Panc1 (cell line): ENCODE data around the gene ACSL1. TPM values are rescaled to one million over a fixed set of nuclear protein-coding genes. Genes with fewer than 3 reads are reported as not detected.

ENCODE experiments used
- ATAC-seq: fragments of 200-7000 bp; cut with Tn5 transposase; 2 replicates; pipeline ENCODE4 v1.9.1; 2020; ENCODE audit warnings: mild to moderate bottlenecking, moderate library complexity
- BruUV-seq: library from RNA; stranded (reverse); fragments of 400-500 nt; replicated peaks from 2 replicates; lab custom pipeline; 2021; lab: Mats Ljungman, UMichigan
- CTCF ChIA-PET: fragments of 300-600 bp; sonication (Branson Sonifier 250); formaldehyde crosslinking; loops from one replicate; lab custom pipeline; 2022; ENCODE audit warnings: antibody characterized with exemption; lab: Charles Lee
- POLR2A ChIA-PET: fragments of 300-600 bp; sonication (Branson Sonifier 250); formaldehyde crosslinking; loops from one replicate; lab custom pipeline; 2022; ENCODE audit warnings: antibody characterized with exemption; lab: Charles Lee
- DNase-seq: peaks from one replicate; pipeline ENCODE4 v3.0.0-alpha.2; 2010; ENCODE audit warnings: low read depth, low spot score
- H3K27ac ChIP-seq: 2 replicates; pipeline ENCODE4 v1.5.1; 2011; ENCODE audit warnings: mild to moderate bottlenecking, low read length, inconsistent platforms
- H3K27me3 ChIP-seq: fragments of 200-500 bp; sonication (Bioruptor generic); 2 replicates; pipeline ENCODE4 v1.6.0; 2014; ENCODE audit warnings: low read length, inconsistent platforms; ENCODE audit not compliant: control insufficient read depth, insufficient read depth
- H3K36me3 ChIP-seq: fragments of 200-500 bp; sonication (Bioruptor generic); 2 replicates; pipeline ENCODE4 v1.5.1; 2014; ENCODE audit warnings: inconsistent platforms, mild to moderate bottlenecking, low read length, moderate library complexity; ENCODE audit not compliant: control insufficient read depth, insufficient read depth
- H3K4me1 ChIP-seq: 2 replicates; pipeline ENCODE4 v1.5.1; 2011; ENCODE audit warnings: inconsistent platforms, mild to moderate bottlenecking, low read length, moderate library complexity; ENCODE audit not compliant: control insufficient read depth, insufficient read depth
- H3K4me3 ChIP-seq, 2 experiments: 2 replicates each; pipeline ENCODE4 v1.5.1; 2011 to 2012; ENCODE audit warnings: low read depth in 2 of 2, low read length in 2 of 2, mild to moderate bottlenecking in 2 of 2, inconsistent platforms in 1 of 2, moderate library complexity in 1 of 2
- H3K9me3 ChIP-seq: fragments of 200-500 bp; sonication (Bioruptor generic); 2 replicates; pipeline ENCODE4 v1.5.1; 2014; ENCODE audit warnings: low read depth, mild to moderate bottlenecking, inconsistent platforms, low read length, moderate library complexity; ENCODE audit not compliant: control insufficient read depth, insufficient read depth
- POLR2AphosphoS5 ChIP-seq: IDR thresholded peaks from 2 replicates; pipeline ENCODE4 v1.6.1; 2012; ENCODE audit warnings: mild to moderate bottlenecking, low read depth, low read length, moderate library complexity
- REST ChIP-seq, 2 experiments: IDR thresholded peaks; 2 replicates each; pipeline ENCODE4 v1.6.1; 2011 to 2012; ENCODE audit warnings: low read depth in 2 of 2, control low read depth in 1 of 2, low read length in 1 of 2, mild to moderate bottlenecking in 1 of 2, moderate library complexity in 1 of 2; ENCODE audit not compliant: insufficient read depth in 1 of 2
- SIN3A ChIP-seq: IDR thresholded peaks from 2 replicates; pipeline ENCODE4 v1.6.1; 2012; ENCODE audit warnings: low read depth, mild to moderate bottlenecking, low read length, moderate library complexity, borderline replicate concordance; ENCODE audit not compliant: insufficient read depth
- TCF7L2 ChIP-seq: IDR thresholded peaks from 2 replicates; pipeline ENCODE4 v1.6.1; 2011; ENCODE audit warnings: mild to moderate bottlenecking, low read depth, low read length, inconsistent platforms
- in situ Hi-C: cut with HindIII; loops from 2 replicates; pipeline ENCODE4 v1.10.0; 2016; ENCODE audit warnings: low sequenced_read_pairs, low pct_unique_long_range_greater_than_20kb
- intact Hi-C: fragments of 100-400 bp; cut with micrococcal nuclease; formaldehyde crosslinking; loops from one replicate; pipeline ENCODE4 v1.10.0; 2022; ENCODE audit not compliant: unreplicated experiment
- total RNA-seq: library from RNA; stranded (reverse); gene quantifications from one replicate; pipeline ENCODE4 v1.2.1, GENCODE V29; 2021; ENCODE audit not compliant: unreplicated experiment
- TF ChIP-seq, protein P1 (sequence below): fragments of 450-650 bp; IDR thresholded peaks from 2 replicates; pipeline ENCODE4 v1.5.1; 2017; ENCODE audit warnings: mild to moderate bottlenecking

ACSL1 gene
- total RNA-seq, 1 experiment from 2014 or later, result 15.4 TPM

GRCh38 chr4:184715526-184715925, 110.2 kb downstream of the ACSL1 start:
- ATAC-seq, result no peak
- ChIA-PET CTCF (no interaction called here), POLR2A (no interaction called here)
- in situ Hi-C loops (no loop called here), intact Hi-C loops (no loop called here)
- H3K36me3 ChIP-seq, result peaks cover 4% of the 10 kb centered on the region
- H3K27me3 ChIP-seq, result no peaks in the 10 kb centered on the region
- BruUV-seq, result no TSS peak
- H3K4me1 ChIP-seq, result no peaks in the 10 kb centered on the region
- H3K27ac ChIP-seq, result no peak overlapping the region
- no peak overlapping the region for H3K4me3 ChIP-seq
- no peak for DNase-seq
- TF ChIP-seq REST (IDR thresholded peaks at IDR 0.05; ENCODE audit: insufficient read depth in 1 of 2, low read depth in 2 of 2, low read length in 1 of 2), result no peak
- TF ChIP-seq SIN3A, result no peak
- no peaks in the 10 kb centered on the region for H3K9me3 ChIP-seq

DNA sequence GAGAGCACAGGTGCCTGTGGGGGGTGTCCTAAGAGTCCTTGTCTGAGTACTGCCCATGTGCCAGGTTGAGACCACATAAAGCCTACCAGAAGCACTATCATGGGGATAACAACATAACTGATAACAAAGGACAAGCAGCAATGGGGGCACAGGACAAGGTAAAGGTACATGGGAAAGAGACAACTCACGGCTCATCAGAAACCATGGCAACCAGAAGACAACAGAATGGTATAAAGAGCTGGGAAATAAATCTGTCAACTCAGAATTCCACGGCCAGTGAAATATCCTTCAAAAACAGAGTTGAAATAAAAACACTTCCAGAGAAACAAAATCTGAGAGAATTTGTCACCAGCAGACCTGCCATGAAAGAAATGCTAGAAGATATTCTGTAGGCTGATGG, 111.9 kb downstream of the ACSL1 start:
- no peak overlapping the region for H3K27ac ChIP-seq
- H3K36me3 ChIP-seq, result peaks cover 6% of the 10 kb centered on the region
- ChIA-PET POLR2A (no interaction called here), CTCF (no interaction called here)
- BruUV-seq, result no TSS peak
- no peaks in the 10 kb centered on the region for H3K27me3 ChIP-seq
- H3K4me1 ChIP-seq, result no peaks in the 10 kb centered on the region
- in situ Hi-C loops, result no loop called here
- DNase-seq (no peak), ATAC-seq (no peak)
- intact Hi-C loops, result no loop called here
- H3K9me3 ChIP-seq, result no peaks in the 10 kb centered on the region
- no peak overlapping the region for H3K4me3 ChIP-seq
- TF ChIP-seq SIN3A (no peak), TCF7L2 (no peak), REST (IDR thresholded peaks at IDR 0.05; ENCODE audit: insufficient read depth in 1 of 2, low read depth in 2 of 2, low read length in 1 of 2) (no peak), POLR2AphosphoS5 (no peak)
- TF ChIP-seq, protein P1, sequence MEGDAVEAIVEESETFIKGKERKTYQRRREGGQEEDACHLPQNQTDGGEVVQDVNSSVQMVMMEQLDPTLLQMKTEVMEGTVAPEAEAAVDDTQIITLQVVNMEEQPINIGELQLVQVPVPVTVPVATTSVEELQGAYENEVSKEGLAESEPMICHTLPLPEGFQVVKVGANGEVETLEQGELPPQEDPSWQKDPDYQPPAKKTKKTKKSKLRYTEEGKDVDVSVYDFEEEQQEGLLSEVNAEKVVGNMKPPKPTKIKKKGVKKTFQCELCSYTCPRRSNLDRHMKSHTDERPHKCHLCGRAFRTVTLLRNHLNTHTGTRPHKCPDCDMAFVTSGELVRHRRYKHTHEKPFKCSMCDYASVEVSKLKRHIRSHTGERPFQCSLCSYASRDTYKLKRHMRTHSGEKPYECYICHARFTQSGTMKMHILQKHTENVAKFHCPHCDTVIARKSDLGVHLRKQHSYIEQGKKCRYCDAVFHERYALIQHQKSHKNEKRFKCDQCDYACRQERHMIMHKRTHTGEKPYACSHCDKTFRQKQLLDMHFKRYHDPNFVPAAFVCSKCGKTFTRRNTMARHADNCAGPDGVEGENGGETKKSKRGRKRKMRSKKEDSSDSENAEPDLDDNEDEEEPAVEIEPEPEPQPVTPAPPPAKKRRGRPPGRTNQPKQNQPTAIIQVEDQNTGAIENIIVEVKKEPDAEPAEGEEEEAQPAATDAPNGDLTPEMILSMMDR, result no peak
